B cell (primary cell): ENCODE results near the gene NAB1.

Experiments used
- EZH2 ChIP-seq: IDR thresholded peaks from 2 replicates; pipeline ENCODE4 v1.6.1; 2012; ENCODE audit warnings: borderline replicate concordance, low read depth, mild to moderate bottlenecking, moderate library complexity, low read length; ENCODE audit not compliant: insufficient read depth, poor library complexity, severe bottlenecking
- TF ChIP-seq, protein P1 (sequence below): fragments of 200-600 bp; IDR thresholded peaks from one replicate; pipeline ENCODE4 v1.8.0; 2022; ENCODE audit warnings: antibody characterized with exemption, mild to moderate bottlenecking

DNA sequence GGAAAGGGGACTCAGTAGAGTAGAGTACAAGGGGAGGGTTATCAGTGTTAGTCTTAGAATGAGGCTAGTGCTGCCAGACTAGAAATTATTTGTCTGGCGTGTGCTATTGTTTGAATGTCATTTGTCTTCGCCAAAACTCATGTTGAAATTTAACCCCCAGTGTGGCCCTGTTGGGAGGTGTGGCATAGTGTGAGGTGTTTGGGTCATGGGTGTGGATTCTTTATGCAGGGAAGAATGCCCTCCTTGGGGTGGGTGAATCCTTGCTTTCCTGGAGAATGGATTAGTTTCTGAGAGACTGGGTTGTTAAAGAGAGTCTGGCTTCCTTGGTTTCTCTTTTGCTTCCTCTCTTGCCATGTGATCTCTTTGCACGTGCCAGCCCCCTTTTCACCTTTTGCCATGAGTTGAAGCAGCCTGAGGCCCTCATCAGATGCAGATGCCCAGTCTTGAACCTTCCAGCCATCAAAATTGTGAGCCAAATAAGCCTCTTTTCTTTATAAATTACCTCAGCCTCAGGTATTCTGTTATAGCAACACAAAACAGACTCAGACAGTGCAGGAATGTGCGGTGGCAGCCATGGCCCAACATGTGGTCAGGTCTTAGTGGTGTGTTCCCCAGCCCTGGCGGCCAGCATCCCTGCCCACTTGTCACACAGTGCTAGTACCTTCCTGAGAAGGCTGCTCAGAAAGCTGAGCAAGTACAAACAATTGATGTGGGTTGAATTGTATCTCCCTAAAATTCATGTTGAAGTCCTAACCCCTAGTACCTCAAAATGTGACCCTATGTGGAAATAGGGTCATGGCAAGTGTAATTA lies 48.4 kb upstream of the NAB1 start:
- TF ChIP-seq, protein P1, sequence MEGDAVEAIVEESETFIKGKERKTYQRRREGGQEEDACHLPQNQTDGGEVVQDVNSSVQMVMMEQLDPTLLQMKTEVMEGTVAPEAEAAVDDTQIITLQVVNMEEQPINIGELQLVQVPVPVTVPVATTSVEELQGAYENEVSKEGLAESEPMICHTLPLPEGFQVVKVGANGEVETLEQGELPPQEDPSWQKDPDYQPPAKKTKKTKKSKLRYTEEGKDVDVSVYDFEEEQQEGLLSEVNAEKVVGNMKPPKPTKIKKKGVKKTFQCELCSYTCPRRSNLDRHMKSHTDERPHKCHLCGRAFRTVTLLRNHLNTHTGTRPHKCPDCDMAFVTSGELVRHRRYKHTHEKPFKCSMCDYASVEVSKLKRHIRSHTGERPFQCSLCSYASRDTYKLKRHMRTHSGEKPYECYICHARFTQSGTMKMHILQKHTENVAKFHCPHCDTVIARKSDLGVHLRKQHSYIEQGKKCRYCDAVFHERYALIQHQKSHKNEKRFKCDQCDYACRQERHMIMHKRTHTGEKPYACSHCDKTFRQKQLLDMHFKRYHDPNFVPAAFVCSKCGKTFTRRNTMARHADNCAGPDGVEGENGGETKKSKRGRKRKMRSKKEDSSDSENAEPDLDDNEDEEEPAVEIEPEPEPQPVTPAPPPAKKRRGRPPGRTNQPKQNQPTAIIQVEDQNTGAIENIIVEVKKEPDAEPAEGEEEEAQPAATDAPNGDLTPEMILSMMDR = no peak
- TF ChIP-seq EZH2 = no peak
